ENCODE results near the gene EPB41L4B.

DNA sequence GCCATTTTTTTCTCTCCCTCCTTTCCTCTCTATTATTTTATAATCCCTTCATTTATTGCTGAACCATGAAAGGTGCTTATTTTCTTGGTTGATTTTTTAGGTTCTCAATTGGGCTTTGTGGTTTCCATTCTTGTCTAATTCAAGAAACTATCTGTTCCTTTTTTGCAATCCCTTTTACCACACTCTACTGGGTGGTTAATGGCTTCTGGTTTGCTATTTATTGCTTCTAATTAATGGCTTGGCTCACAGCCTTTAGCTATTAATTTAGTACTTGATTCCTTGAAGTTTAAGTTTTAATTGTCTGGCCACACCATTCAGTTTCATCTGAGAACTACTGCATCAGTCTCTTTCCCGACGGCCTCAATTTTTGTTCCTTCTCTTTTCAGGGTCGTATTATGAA, 159.4 kb downstream of the EPB41L4B start:
- TF ChIP-seq, protein P1, sequence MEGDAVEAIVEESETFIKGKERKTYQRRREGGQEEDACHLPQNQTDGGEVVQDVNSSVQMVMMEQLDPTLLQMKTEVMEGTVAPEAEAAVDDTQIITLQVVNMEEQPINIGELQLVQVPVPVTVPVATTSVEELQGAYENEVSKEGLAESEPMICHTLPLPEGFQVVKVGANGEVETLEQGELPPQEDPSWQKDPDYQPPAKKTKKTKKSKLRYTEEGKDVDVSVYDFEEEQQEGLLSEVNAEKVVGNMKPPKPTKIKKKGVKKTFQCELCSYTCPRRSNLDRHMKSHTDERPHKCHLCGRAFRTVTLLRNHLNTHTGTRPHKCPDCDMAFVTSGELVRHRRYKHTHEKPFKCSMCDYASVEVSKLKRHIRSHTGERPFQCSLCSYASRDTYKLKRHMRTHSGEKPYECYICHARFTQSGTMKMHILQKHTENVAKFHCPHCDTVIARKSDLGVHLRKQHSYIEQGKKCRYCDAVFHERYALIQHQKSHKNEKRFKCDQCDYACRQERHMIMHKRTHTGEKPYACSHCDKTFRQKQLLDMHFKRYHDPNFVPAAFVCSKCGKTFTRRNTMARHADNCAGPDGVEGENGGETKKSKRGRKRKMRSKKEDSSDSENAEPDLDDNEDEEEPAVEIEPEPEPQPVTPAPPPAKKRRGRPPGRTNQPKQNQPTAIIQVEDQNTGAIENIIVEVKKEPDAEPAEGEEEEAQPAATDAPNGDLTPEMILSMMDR (IDR thresholded peaks at IDR 0.05; ENCODE audit: low read depth, low read length): no peak
- TF ChIP-seq EZH2phosphoT487 (IDR thresholded peaks at IDR 0.05; ENCODE audit: low read depth): no peak
